ENCODE measurements around the gene GBP5. TPM values are rescaled to one million over a fixed set of nuclear protein-coding genes. Genes with fewer than 3 reads are reported as not detected.
"Not testable (repeated sequence)": the region's sequence is repeated elsewhere in the genome, so short reads cannot be mapped to it uniquely, and the experiment has no call there.

Gene GBP5
- total RNA-seq, 1 donor from 2014 or later, result 9.6 TPM

- no peaks in the 10 kb centered on the region for H3K36me3 ChIP-seq
- peak overlapping the region; percentile 70 for H3K27ac ChIP-seq
- no peaks in the 10 kb centered on the region for H3K27me3 ChIP-seq (ENCODE audit: low read depth)
- no peak for DNase-seq
- TF ChIP-seq CTCF (IDR thresholded peaks at IDR 0.05), result no peak
- H3K4me3 ChIP-seq, result peak overlapping the region; percentile 19
- H3K9me3 ChIP-seq, result no peaks in the 10 kb centered on the region
- intact Hi-C loops (cut with DNase I), result no loop called here
- H3K4me1 ChIP-seq, result peaks cover 16% of the 10 kb centered on the region
- peak; percentile 55 to 68 for ATAC-seq
Observed at GRCh38 chr1:89286549-89287180, 14.0 kb upstream of the GBP5 start.

- Histone ChIP-seq H3K4me3 (no peak overlapping the region), H3K27me3 (ENCODE audit: low read depth) (no peaks in the 10 kb centered on the region), H3K9me3 (no peaks in the 10 kb centered on the region), H3K36me3 (no peaks in the 10 kb centered on the region), H3K4me1 (peaks cover 16% of the 10 kb centered on the region), H3K27ac (peak overlapping the region; percentile 70)
- no peak for ATAC-seq
- TF ChIP-seq CTCF (IDR thresholded peaks at IDR 0.05), result no peak
- intact Hi-C loops (cut with DNase I), result no loop called here
- no peak for DNase-seq
Observed at GRCh38 chr1:89285745-89286380, 13.2 kb upstream of the GBP5 start.

GRCh38 chr1:89284078-89284763, 11.6 kb upstream of the GBP5 start:
- ATAC-seq; H3K27me3 ChIP-seq (ENCODE audit: low read depth): not testable (repeated sequence)

GRCh38 chr1:89280766-89281165, 8.1 kb upstream of the GBP5 start:
- DNase-seq, result no peak
- no peak for ATAC-seq
- H3K27me3 ChIP-seq (ENCODE audit: low read depth), result no peaks in the 10 kb centered on the region
- no peak overlapping the region for H3K4me3 ChIP-seq
- no peak overlapping the region for H3K27ac ChIP-seq
- H3K36me3 ChIP-seq, result no peaks in the 10 kb centered on the region
- intact Hi-C loops (cut with DNase I), result no loop called here
- no peaks in the 10 kb centered on the region for H3K9me3 ChIP-seq
- H3K4me1 ChIP-seq, result peaks cover 4% of the 10 kb centered on the region
- no peak for TF ChIP-seq CTCF (IDR thresholded peaks at IDR 0.05)

More at GRCh38 chr1:89284078-89284763, 11.6 kb upstream of the GBP5 start:
- H3K9me3 ChIP-seq; H3K4me3 ChIP-seq; DNase-seq; intact Hi-C loops (cut with DNase I); H3K36me3 ChIP-seq; H3K27ac ChIP-seq: not testable (repeated sequence)
- peaks cover 18% of the 10 kb centered on the region for H3K4me1 ChIP-seq

- ATAC-seq, result no peak
- Histone ChIP-seq H3K27ac (no peak overlapping the region), H3K36me3 (no peaks in the 10 kb centered on the region), H3K9me3 (no peaks in the 10 kb centered on the region), H3K27me3 (ENCODE audit: low read depth) (no peaks in the 10 kb centered on the region), H3K4me3 (no peak overlapping the region), H3K4me1 (peaks cover 12% of the 10 kb centered on the region)
- DNase-seq, result no peak
- intact Hi-C loops (cut with DNase I), result no loop called here
- no peak for TF ChIP-seq CTCF (IDR thresholded peaks at IDR 0.05)
Observed at GRCh38 chr1:89279011-89279466, 6.4 kb upstream of the GBP5 start.

GRCh38 chr1:89277725-89278124, 5.1 kb upstream of the GBP5 start:
- no peak for TF ChIP-seq CTCF (IDR thresholded peaks at IDR 0.05)
- H3K9me3 ChIP-seq, result no peaks in the 10 kb centered on the region
- no peak overlapping the region for H3K4me3 ChIP-seq
- peaks cover 12% of the 10 kb centered on the region for H3K4me1 ChIP-seq
- ATAC-seq, result peak in 1 of 2 donors; percentile 38
- no peaks in the 10 kb centered on the region for H3K36me3 ChIP-seq
- H3K27me3 ChIP-seq (ENCODE audit: low read depth), result no peaks in the 10 kb centered on the region
- no peak overlapping the region for H3K27ac ChIP-seq
- DNase-seq, result no peak
- intact Hi-C loops (cut with DNase I), result no loop called here

Data from lower lobe of right lung (tissue), 2 donors.